K562 (cell line): ENCODE data around the gene RMND5B. TPM values are rescaled to one million over a fixed set of nuclear protein-coding genes. Genes with fewer than 3 reads are reported as not detected.

Experiments
- ATAC-seq: fragments of 200-7000 bp; cut with Tn5 transposase; 3 replicates; pipeline ENCODE4 v1.9.1; 2020; ENCODE audit warnings: moderate library complexity
- BruUV-seq: library from RNA; stranded (reverse); fragments of 400-500 nt; replicated peaks from 2 replicates; lab custom pipeline; 2021; lab: Mats Ljungman, UMichigan
- CTCF ChIA-PET: fragments of 300-600 bp; formaldehyde crosslinking; extraction: SDS; loops from one replicate; lab custom pipeline; 2021; ENCODE audit warnings: low intra/inter-chr PET ratio; lab: Yijun Ruan, JAX
- POLR2A ChIA-PET: fragments of 300-600, 350-650 bp; sonication (Branson Sonifier 250); formaldehyde crosslinking; extraction: SDS; loops from one replicate; lab custom pipeline; 2021; ENCODE audit warnings: antibody characterized with exemption, inconsistent platforms; lab: Yijun Ruan, JAX
- DNase-seq, 4 experiments: peaks; one replicate each; pipeline versions ENCODE4 v3.0.0 to v3.0.0-alpha.2; 2011 to 2018; ENCODE audit warnings: low spot score in 3 of 4, mixed read lengths in 3 of 4; ENCODE audit errors: extremely low read depth in 1 of 4
- FAIRE-seq: peaks from 2 replicates; lab custom pipeline; 2011; peaks lifted over from hg19 to GRCh38; lab: Jason Lieb, UNC
- H2AFZ ChIP-seq: 2 replicates; pipeline ENCODE4 v1.6.0; 2011; ENCODE audit warnings: low read depth, low read length, control low read depth, inconsistent platforms
- H3K27ac ChIP-seq: fragments of 200-600 bp; 3 replicates; pipeline ENCODE4 v1.8.0; 2011; ENCODE audit warnings: low read depth, mild to moderate bottlenecking, control low read depth, inconsistent platforms, low read length, moderate library complexity, mixed read lengths; ENCODE audit errors: extremely low read depth
- H3K27me3 ChIP-seq, 2 experiments: fragments of 300-600 bp in 1 of 2; 2 replicates in 1 of 2; 3 replicates in 1 of 2; pipeline versions ENCODE4 v1.6.0 to v1.8.0; 2011; ENCODE audit warnings: inconsistent platforms in 2 of 2, low read length in 2 of 2, mild to moderate bottlenecking in 1 of 2, mixed read lengths in 1 of 2, moderate library complexity in 1 of 2; ENCODE audit not compliant: control insufficient read depth in 2 of 2, insufficient read depth in 2 of 2
- H3K36me3 ChIP-seq: fragments of 300-600 bp; 3 replicates; pipeline ENCODE4 v1.8.0; 2011; ENCODE audit warnings: mild to moderate bottlenecking, low read length, inconsistent platforms; ENCODE audit not compliant: control insufficient read depth, insufficient read depth
- H3K4me1 ChIP-seq, 2 experiments: fragments of 200-600 bp in 1 of 2; replicated peaks in 1 of 2; 2 replicates in 1 of 2; 3 replicates in 1 of 2; pipeline versions ENCODE4 v1.5.1 to v1.8.0; 2011; ENCODE audit warnings: inconsistent platforms in 2 of 2, low read length in 2 of 2, mild to moderate bottlenecking in 1 of 2, mixed read lengths in 1 of 2, moderate library complexity in 1 of 2; ENCODE audit not compliant: control insufficient read depth in 2 of 2, insufficient read depth in 2 of 2
- H3K4me2 ChIP-seq: 2 replicates; pipeline ENCODE4 v1.6.1; 2011; ENCODE audit warnings: low read length, control low read depth, inconsistent platforms, mixed read lengths; ENCODE audit not compliant: insufficient read depth
- H3K4me3 ChIP-seq: fragments of 200-600 bp; sonication (generic), shearing (Covaris generic); 2 replicates; pipeline ENCODE4 v1.5.1; 2016; ENCODE audit warnings: control low read depth, inconsistent platforms
- H3K79me2 ChIP-seq: fragments of 200-600 bp; 3 replicates; pipeline ENCODE4 v1.8.0; 2011; ENCODE audit warnings: low read length, inconsistent platforms; ENCODE audit not compliant: control insufficient read depth, insufficient read depth
- H3K9ac ChIP-seq, 2 experiments: 2 replicates each; pipeline versions ENCODE4 v1.6.0 to v1.6.1; 2011; ENCODE audit warnings: low read depth in 2 of 2, low read length in 2 of 2, control low read depth in 1 of 2, inconsistent platforms in 1 of 2, mild to moderate bottlenecking in 1 of 2, mixed read lengths in 1 of 2; ENCODE audit not compliant: insufficient read depth in 1 of 2
- H3K9me1 ChIP-seq: one replicate; pipeline ENCODE4 v1.6.0; 2011; ENCODE audit warnings: inconsistent platforms, mild to moderate bottlenecking, low read length, moderate library complexity; ENCODE audit not compliant: control insufficient read depth, insufficient read depth
- H3K9me3 ChIP-seq: replicated peaks from 2 replicates; pipeline ENCODE4 v1.5.1; 2011; ENCODE audit warnings: low read depth, low read length, inconsistent platforms; ENCODE audit not compliant: control insufficient read depth, insufficient read depth
- H4K20me1 ChIP-seq: replicated peaks from 2 replicates; pipeline ENCODE4 v1.6.1; 2011; ENCODE audit warnings: low read length, inconsistent platforms, mixed read lengths; ENCODE audit not compliant: control insufficient read depth, insufficient read depth
- BDP1 ChIP-seq: IDR thresholded peaks from 3 replicates; pipeline ENCODE4 v1.6.1; 2011; ENCODE audit not compliant: insufficient read length, insufficient read depth
- NELFE ChIP-seq: IDR thresholded peaks from 2 replicates; pipeline ENCODE4 v1.6.1; 2011; ENCODE audit warnings: mild to moderate bottlenecking; ENCODE audit not compliant: insufficient read depth, insufficient read length
- NFXL1 ChIP-seq: fragments of 450-650 bp; formaldehyde crosslinking; IDR thresholded peaks from 2 replicates; pipeline ENCODE4 v1.4.0; 2021; ENCODE audit warnings: mild to moderate bottlenecking
- NFYB ChIP-seq: IDR thresholded peaks from 2 replicates; pipeline ENCODE4 v1.6.1; 2011; ENCODE audit warnings: mild to moderate bottlenecking, moderate library complexity; ENCODE audit not compliant: insufficient read length; ENCODE audit errors: extremely low read depth
- ZBTB11 ChIP-seq, 3 experiments: fragments of 200-800 bp in 1 of 3; fragments of 250-450 bp in 1 of 3; fragments of 450-650 bp in 1 of 3; sonication (Bioruptor Pico) in 1 of 3; sonication (Bioruptor generic) in 1 of 3; formaldehyde crosslinking in 1 of 3; IDR thresholded peaks; 2 replicates each; pipeline versions ENCODE4 v1.6.1 to v1.8.0; 2016 to 2022; ENCODE audit warnings: mild to moderate bottlenecking in 2 of 3, missing genetic modification characterization in 2 of 3, missing compliant biosample characterization in 1 of 3, moderate library complexity in 1 of 3
- ZNF174 ChIP-seq: fragments of 250-450 bp; sonication (Bioruptor Pico); IDR thresholded peaks from 2 replicates; pipeline ENCODE4 v1.4.0; 2020; ENCODE audit warnings: mild to moderate bottlenecking
- WGBS: fragments of 100-300 bp; shearing (Covaris generic); methylation state at CpG from one replicate; pipeline ENCODE4 v1.1.6; 2016; ENCODE audit warnings: low coverage, mixed read lengths; ENCODE audit not compliant: insufficient coverage; ENCODE audit errors: missing lambda C conversion rate; 5-methylcytosine and 5-hydroxymethylcytosine counted together
- in situ Hi-C: fragments of 300-500 bp; cut with MboI; formaldehyde crosslinking; loops from 4 replicates; pipeline ENCODE4 v1.15.0; 2018; ENCODE audit warnings: inconsistent platforms, mixed read lengths
- intact Hi-C: fragments of 100-400 bp; cut with micrococcal nuclease; formaldehyde crosslinking; loops from 2 replicates; pipeline ENCODE4 v1.14.2; 2022
- polyA plus RNA-seq, 8 experiments: library from polyadenylated mRNA; depleted of rRNA in 4 of 8; stranded (reverse) in 5 of 8; unstranded in 3 of 8; fragments of >200 nt; fragmentation: Nextera tagmentation in 2 of 8; fragmentation: Illumina TruSeq in 1 of 8; extraction: Ambion mirVana in 2 of 8; extraction: Trizol in 1 of 8; gene quantifications; 2 replicates each; pipeline versions ENCODE4 v1.2.1 to v1.2.3, GENCODE V29; 2011 to 2014; ENCODE audit warnings: inconsistent platforms in 1 of 8, missing spikeins in 1 of 8
- total RNA-seq, 7 experiments: library from RNA; depleted of rRNA in 6 of 7; stranded (reverse); fragments of >200 nt in 6 of 7; fragmentation: Illumina TruSeq in 2 of 7; extraction: Trizol in 2 of 7; gene quantifications; 2 replicates each; pipeline versions ENCODE4 v1.2.1 to v1.2.3, GENCODE V29; 2011 to 2021; ENCODE audit warnings: low replicate concordance in 1 of 7

Gene RMND5B
- total and polyA plus RNA-seq, 9 of the 15 experiments (the other 6 are each of a cell fraction or from before 2014, with no cell fraction given), result 2.6 to 57.0 (median 28.3) TPM

DNA sequence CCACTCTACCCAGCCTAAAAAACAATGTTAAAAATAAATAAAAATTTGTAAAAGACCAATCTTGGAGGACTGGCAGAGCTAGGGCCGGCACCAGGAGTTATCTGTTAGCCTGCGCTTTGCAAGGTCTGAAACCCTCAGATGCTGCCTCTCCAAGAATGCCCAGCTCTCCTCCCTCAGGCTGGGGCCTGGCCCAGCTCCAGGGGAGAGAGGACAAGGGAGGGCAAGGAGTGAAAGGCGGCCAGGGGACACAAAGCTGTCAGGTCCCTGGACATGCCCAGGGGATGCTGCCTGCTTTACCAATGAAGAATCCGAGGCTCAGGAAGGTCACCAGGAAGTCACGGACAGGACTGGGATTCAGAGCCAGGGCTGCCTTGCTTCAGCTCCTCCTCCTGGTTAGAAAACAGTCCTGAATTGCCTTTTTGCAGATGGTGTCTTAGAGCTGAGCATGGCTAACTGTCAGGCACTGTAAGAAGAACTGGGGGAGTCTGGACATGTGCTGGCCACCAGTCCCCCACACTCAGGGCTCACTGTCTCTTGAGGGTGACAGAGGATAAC is 23.0 kb upstream of the RMND5B start:
- Histone ChIP-seq H3K4me3 (no peak overlapping the region), H3K9me3 (no peaks in the 10 kb centered on the region), H4K20me1 (no peaks in the 10 kb centered on the region), H3K4me1 (peaks cover 2 to 8% of the 10 kb centered on the region in 2 experiments; a peak in 2 of 5 replicates), H3K27ac (no peak overlapping the region), H2AFZ (no peak overlapping the region), H3K9me1 (no peaks in the 10 kb centered on the region), H3K36me3 (no peaks in the 10 kb centered on the region), H3K79me2 (no peaks in the 10 kb centered on the region), H3K27me3 (no peaks in the 10 kb centered on the region)
- 35% methylated on average over 5 of the region's 5 CpGs for WGBS
- FAIRE-seq (no peak), DNase-seq (no peak), ATAC-seq (no peak)
- intact Hi-C loops, result no loop called here
- in situ Hi-C loops, result no loop called here
- CTCF ChIA-PET, result no interaction called here
- POLR2A ChIA-PET, result interaction anchor here (0.6 to 1.2 kb wide), 3 partner anchors 8 to 508 kb away, joined by 3 read pairs; partner anchors contain the start of gene B4GALT7
- no peak for TF ChIP-seq NELFE
- no peak for TF ChIP-seq NFXL1 (CRISPR knock-in tag)
- TF ChIP-seq NFYB, result no peak
- no peak for TF ChIP-seq ZNF174 (CRISPR knock-in tag)
- TF ChIP-seq ZBTB11 (CRISPR knock-in tag; IDR thresholded peaks at IDR 0.05), result no peak
- TF ChIP-seq BDP1, result no peak
- TF ChIP-seq, all 486 proteins: peak for 0
- Histone ChIP-seq H3K4me2 (no peak overlapping the region), H3K9ac (peak overlapping the region in 1 of 2 experiments; percentile 65; a peak in 1 of 4 replicates)
- BruUV-seq, result no TSS peak
